ENCODE results near the gene MTA1. TPM values are rescaled to one million over a fixed set of nuclear protein-coding genes. Genes with fewer than 3 reads are reported as not detected.

MTA1 gene
- total RNA-seq, 4 donors from 2014 or later = 49.0 to 94.2 (median 67.9) TPM

- WGBS = 61% methylated on average over 14 of the region's 14 CpGs
- no peak for TF ChIP-seq CTCF (IDR thresholded peaks at IDR 0.05)
- TF ChIP-seq EP300 (IDR thresholded peaks at IDR 0.05) = no peak
- no peak for TF ChIP-seq POLR2AphosphoS5 (IDR thresholded peaks at IDR 0.05)
- no peak for TF ChIP-seq POLR2A (IDR thresholded peaks at IDR 0.05; ENCODE audit: low read depth)
- peaks cover 0 to 12% (median 0%) of the 10 kb centered on the region in 4 donors for H3K27me3 ChIP-seq
- no peaks in the 10 kb centered on the region for H3K4me1 ChIP-seq
- intact Hi-C loops (cut with DNase I) = no loop called here
- no peak overlapping the region for H3K4me3 ChIP-seq
- H3K27ac ChIP-seq (replicated peaks in 1 of 4) = no peak overlapping the region
- H3K36me3 ChIP-seq = no peaks in the 10 kb centered on the region
- H3K9me3 ChIP-seq = no peaks in the 10 kb centered on the region
- DNase-seq (ENCODE audit: extremely low spot score) = no peak
Measured at GRCh38 chr14:105519946-105520698, 100.5 kb downstream of the MTA1 start.

Other genes starting within 250 kb of the MTA1 start
- 1 to 10 TPM; 2.1 to 6.2 (median 5.8) TPM for gene NUDT14, start 238.5 kb upstream of the MTA1 start, total RNA-seq
- 10 to 100 TPM; 56.1 to 72.5 (median 69.4) TPM for gene BTBD6, start 171.3 kb upstream of the MTA1 start, total RNA-seq
- 10 to 100 TPM; 23.0 to 47.3 (median 41.4) TPM for gene BRF1, start 118.8 kb upstream of the MTA1 start, total RNA-seq
- 10 to 100 TPM; 59.8 to 97.4 (median 71.2) TPM for gene PACS2, start 105.1 kb upstream of the MTA1 start, total RNA-seq
- gene TEX22, start 21.3 kb upstream of the MTA1 start, total RNA-seq = under 1 TPM in 3 of 4 donors, not detected in 1; under 0.01 to 0.19 (median 0.17) TPM
- gene CRIP2, start 55.0 kb downstream of the MTA1 start, total RNA-seq = 100 to 1,000 TPM; 283 to 578 (median 392) TPM
- 100 to 1,000 TPM in 1 of 4 donors, 10 to 100 TPM in 3; 34.0 to 110 (median 54.6) TPM for gene CRIP1, start 67.1 kb downstream of the MTA1 start, total RNA-seq
- 1 to 10 TPM; 3.8 to 6.6 (median 4.7) TPM for gene TEDC1, start 71.4 kb downstream of the MTA1 start, total RNA-seq
- gene TMEM121, start 106.8 kb downstream of the MTA1 start, total RNA-seq = 10 to 100 TPM in 1 of 4 donors, 1 to 10 TPM in 3; 2.9 to 13.0 (median 5.4) TPM